Prostate gland (tissue), 2 donors: ENCODE results near the gene CD8B2. TPM values are rescaled to one million over a fixed set of nuclear protein-coding genes. Genes with fewer than 3 reads are reported as not detected.
A peak's percentile ranks its signal among the peaks of the same experiment; 100 is the strongest.
"Not testable (repeated sequence)": the region's sequence is repeated elsewhere in the genome, so short reads cannot be mapped to it uniquely, and the experiment has no call there.

Source experiments
- DNase-seq: peaks from one replicate; pipeline ENCODE4 v3.0.0-alpha.2; 2019; ENCODE audit warnings: low spot score
- H3K27ac ChIP-seq, 2 donors: fragments of 200-600 bp; sonication (generic); 2 replicates each; pipeline ENCODE4 v1.5.1; 2017 to 2019
- H3K27me3 ChIP-seq: fragments of 200-600 bp; sonication (generic); replicated peaks from 2 replicates; pipeline ENCODE4 v1.5.1; 2019; ENCODE audit not compliant: insufficient read depth
- H3K36me3 ChIP-seq, 2 donors: fragments of 200-600 bp; sonication (generic); 1 replicate in 1 of 2; 2 replicates in 1 of 2; pipeline versions ENCODE4 v1.5.1 to v1.8.1; 2017 to 2019
- H3K4me1 ChIP-seq: fragments of 200-600 bp; sonication (generic); replicated peaks from 2 replicates; pipeline ENCODE4 v1.5.1; 2019
- H3K4me3 ChIP-seq, 2 donors: fragments of 200-600 bp; sonication (generic); 2 replicates each; pipeline ENCODE4 v1.5.1; 2017 to 2019
- H3K9me3 ChIP-seq: fragments of 200-600 bp; sonication (generic); 2 replicates; pipeline ENCODE4 v1.5.1; 2017
- CTCF ChIP-seq, 4 experiments: fragments of 200-600 bp in 2 of 4; fragments of 450-650 bp in 2 of 4; sonication (generic) in 2 of 4; IDR thresholded peaks; 1 replicate in 3 of 4; 2 replicates in 1 of 4; pipeline ENCODE4 v1.5.1; 2016 to 2019; ENCODE audit warnings: antibody characterized with exemption in 4 of 4, mild to moderate bottlenecking in 2 of 4, moderate library complexity in 2 of 4
- POLR2A ChIP-seq: fragments of 450-650 bp; IDR thresholded peaks from one replicate; pipeline ENCODE4 v1.6.1; 2016; ENCODE audit warnings: antibody characterized with exemption, mild to moderate bottlenecking
- POLR2AphosphoS5 ChIP-seq: sonication (generic); formaldehyde crosslinking; IDR thresholded peaks from one replicate; pipeline ENCODE4 v1.6.1; 2017; ENCODE audit warnings: antibody characterized with exemption
- WGBS: methylation state at CpG from one replicate; pipeline ENCODE4 v1.1.5; 2018; 5-methylcytosine and 5-hydroxymethylcytosine counted together
- intact Hi-C: fragments of 100-400 bp; cut with DNase I; formaldehyde crosslinking; loops from one replicate; pipeline ENCODE4 v1.14.2; 2022
- total RNA-seq, 2 donors: library from RNA; depleted of rRNA; stranded (reverse); fragments of >200 nt; gene quantifications; one replicate each; pipeline ENCODE4 v1.1.0, GENCODE V29; 2016

The CD8B2 gene
- total RNA-seq, 2 donors from 2014 or later = 0.55 to 1.2 TPM

DNA sequence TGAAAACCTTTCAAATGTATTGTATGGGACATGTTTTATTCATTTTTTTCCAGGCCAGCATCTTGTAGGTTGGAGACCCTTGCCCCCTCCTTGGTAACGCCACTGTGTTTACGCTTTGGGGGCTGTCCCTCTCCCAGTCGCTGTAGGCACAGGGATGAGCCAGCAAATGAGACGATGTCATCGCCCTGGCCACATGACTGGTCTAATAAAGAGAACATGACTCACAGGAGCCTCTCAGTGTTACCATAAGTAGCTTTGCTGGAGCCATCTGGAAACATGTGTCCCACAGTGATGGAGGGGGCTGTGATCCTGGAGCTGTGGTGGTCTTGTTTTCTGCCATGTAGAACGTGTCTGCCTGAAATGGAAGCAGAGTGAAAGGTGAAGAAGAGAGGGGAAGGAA lies 78.9 kb downstream of the CD8B2 start:
- TF ChIP-seq CTCF (IDR thresholded peaks at IDR 0.05) (no peak), POLR2A (no peak), POLR2AphosphoS5 (peak; percentile 40)
- intact Hi-C loops = no loop called here
- Histone ChIP-seq H3K36me3 (no peaks in the 10 kb centered on the region), H3K27ac (no peak overlapping the region), H3K9me3 (no peaks in the 10 kb centered on the region), H3K27me3 (no peaks in the 10 kb centered on the region), H3K4me3 (no peak overlapping the region), H3K4me1 (peaks cover 12% of the 10 kb centered on the region)
- DNase-seq = no peak
- WGBS = 57% methylated on average over 6 of the region's 6 CpGs

DNA sequence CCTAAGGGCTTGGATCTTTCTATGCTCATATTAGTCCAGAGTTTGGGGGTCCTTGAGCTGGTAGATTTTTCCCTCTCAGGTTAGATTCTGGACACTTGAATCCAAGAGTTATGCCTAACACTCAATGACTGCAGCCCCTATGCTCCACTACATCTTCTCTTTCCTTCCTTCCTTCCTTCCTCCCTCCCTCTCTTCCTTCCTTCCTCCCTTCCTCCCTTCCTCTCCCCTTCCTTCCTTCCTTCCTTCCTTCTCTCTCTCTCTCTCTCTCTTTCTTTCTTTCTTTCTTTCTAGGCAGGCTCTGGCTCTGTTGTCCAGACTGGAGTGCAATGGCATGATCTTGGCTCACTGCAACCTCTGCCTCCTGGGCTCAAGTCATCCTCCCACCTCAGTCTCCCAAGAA lies 79.3 kb downstream of the CD8B2 start:
- H3K36me3 ChIP-seq, intact Hi-C loops, DNase-seq, H3K4me1 ChIP-seq, H3K4me3 ChIP-seq, H3K27ac ChIP-seq, H3K27me3 ChIP-seq, H3K9me3 ChIP-seq: not testable (repeated sequence)

GRCh38 chr2:106570316-106570715 lies 83.2 kb downstream of the CD8B2 start:
- Histone ChIP-seq H3K4me3 (no peak overlapping the region), H3K4me1 (no peaks in the 10 kb centered on the region), H3K27me3 (no peaks in the 10 kb centered on the region), H3K9me3 (no peaks in the 10 kb centered on the region), H3K27ac (no peak overlapping the region), H3K36me3 (no peaks in the 10 kb centered on the region)
- TF ChIP-seq POLR2A = no peak
- 91% methylated on average over 3 of the region's 3 CpGs for WGBS
- DNase-seq = no peak
- intact Hi-C loops = no loop called here

Other genes starting within 250 kb of the CD8B2 start
- gene RGPD3, start 19.0 kb upstream of the CD8B2 start, total RNA-seq = 1 to 10 TPM in 1 of 2 donors, under 1 TPM in 1; 0.09 to 2.4 TPM